Vagina (tissue), 2 donors: Measurements from ENCODE around the gene TPRX2.
"Not testable (repeated sequence)": the region's sequence is repeated elsewhere in the genome, so short reads cannot be mapped to it uniquely, and the experiment has no call there.

Source experiments
- POLR2A ChIP-seq, 2 donors: fragments of 450-650 bp; IDR thresholded peaks; one replicate each; pipeline ENCODE4 v1.6.1; 2017; ENCODE audit warnings: antibody characterized with exemption in 2 of 2, mild to moderate bottlenecking in 2 of 2, moderate library complexity in 2 of 2
- POLR2AphosphoS5 ChIP-seq, 2 donors: sonication (generic); formaldehyde crosslinking; IDR thresholded peaks; one replicate each; pipeline ENCODE4 v1.9.0; 2017; ENCODE audit warnings: antibody characterized with exemption in 2 of 2, mild to moderate bottlenecking in 2 of 2, low read depth in 1 of 2; ENCODE audit not compliant: insufficient read depth in 1 of 2

DNA sequence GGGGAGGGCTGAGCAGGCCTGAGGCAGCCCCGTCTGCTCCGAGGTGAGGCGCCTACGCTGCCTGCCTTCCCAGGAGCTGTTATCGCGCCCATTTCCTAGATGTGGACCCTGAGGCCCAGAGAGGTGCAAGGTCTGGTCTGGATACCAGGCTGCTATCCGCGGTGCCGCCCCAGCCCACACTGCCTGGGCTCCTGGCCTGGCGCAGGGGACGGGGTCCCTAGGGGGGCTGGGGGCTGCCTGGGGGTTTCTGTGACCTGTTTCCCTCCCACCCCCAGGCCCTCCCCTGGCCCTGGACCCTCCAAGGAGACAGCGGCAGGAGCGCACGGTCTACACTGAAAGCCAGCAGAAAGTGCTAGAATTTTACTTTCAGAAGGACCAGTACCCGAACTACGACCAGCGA, 803 bp downstream of the TPRX2 start:
- not testable (repeated sequence) for TF ChIP-seq POLR2A (IDR thresholded peaks at IDR 0.05); POLR2AphosphoS5 (IDR thresholded peaks at IDR 0.05; ENCODE audit: insufficient read depth in 1 of 2, low read depth in 1 of 2)
